ENCODE measurements around the gene CDC42EP4. TPM values are rescaled to one million over a fixed set of nuclear protein-coding genes. Genes with fewer than 3 reads are reported as not detected.

CDC42EP4 gene, protein sequence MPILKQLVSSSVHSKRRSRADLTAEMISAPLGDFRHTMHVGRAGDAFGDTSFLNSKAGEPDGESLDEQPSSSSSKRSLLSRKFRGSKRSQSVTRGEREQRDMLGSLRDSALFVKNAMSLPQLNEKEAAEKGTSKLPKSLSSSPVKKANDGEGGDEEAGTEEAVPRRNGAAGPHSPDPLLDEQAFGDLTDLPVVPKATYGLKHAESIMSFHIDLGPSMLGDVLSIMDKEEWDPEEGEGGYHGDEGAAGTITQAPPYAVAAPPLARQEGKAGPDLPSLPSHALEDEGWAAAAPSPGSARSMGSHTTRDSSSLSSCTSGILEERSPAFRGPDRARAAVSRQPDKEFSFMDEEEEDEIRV
- total RNA-seq: 41.9 and 43.3 TPM in 2 replicates

GRCh38 chr17:73311781-73312641, at the start of gene CDC42EP4:
Gene CDC42EP4, minus strand, starts transcription at chr17:73312001. Its CDS starts 25,501 bp downstream, at chr17:73286500.
- Histone ChIP-seq H3K4me3 (ENCODE audit: low read depth, low read length) (peak within 1 kb of the TSS; percentile 89), H3K36me3 (ENCODE audit: control insufficient read depth, insufficient read depth, low read length) (no peaks in the 10 kb centered on the region), H3K27me3 (ENCODE audit: control insufficient read depth, insufficient read depth, low read length) (no peaks in the 10 kb centered on the region)

GRCh38 chr17:73360961-73361761, 49.4 kb upstream of the CDC42EP4 start:
- Histone ChIP-seq H3K27me3 (ENCODE audit: control insufficient read depth, insufficient read depth, low read length) (peaks cover 4% of the 10 kb centered on the region), H3K4me3 (ENCODE audit: low read depth, low read length) (no peak overlapping the region), H3K36me3 (ENCODE audit: control insufficient read depth, insufficient read depth, low read length) (no peaks in the 10 kb centered on the region)
- TF ChIP-seq, protein P1, sequence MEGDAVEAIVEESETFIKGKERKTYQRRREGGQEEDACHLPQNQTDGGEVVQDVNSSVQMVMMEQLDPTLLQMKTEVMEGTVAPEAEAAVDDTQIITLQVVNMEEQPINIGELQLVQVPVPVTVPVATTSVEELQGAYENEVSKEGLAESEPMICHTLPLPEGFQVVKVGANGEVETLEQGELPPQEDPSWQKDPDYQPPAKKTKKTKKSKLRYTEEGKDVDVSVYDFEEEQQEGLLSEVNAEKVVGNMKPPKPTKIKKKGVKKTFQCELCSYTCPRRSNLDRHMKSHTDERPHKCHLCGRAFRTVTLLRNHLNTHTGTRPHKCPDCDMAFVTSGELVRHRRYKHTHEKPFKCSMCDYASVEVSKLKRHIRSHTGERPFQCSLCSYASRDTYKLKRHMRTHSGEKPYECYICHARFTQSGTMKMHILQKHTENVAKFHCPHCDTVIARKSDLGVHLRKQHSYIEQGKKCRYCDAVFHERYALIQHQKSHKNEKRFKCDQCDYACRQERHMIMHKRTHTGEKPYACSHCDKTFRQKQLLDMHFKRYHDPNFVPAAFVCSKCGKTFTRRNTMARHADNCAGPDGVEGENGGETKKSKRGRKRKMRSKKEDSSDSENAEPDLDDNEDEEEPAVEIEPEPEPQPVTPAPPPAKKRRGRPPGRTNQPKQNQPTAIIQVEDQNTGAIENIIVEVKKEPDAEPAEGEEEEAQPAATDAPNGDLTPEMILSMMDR (IDR thresholded peaks at IDR 0.05; ENCODE audit: insufficient read depth, low read length, poor library complexity, severe bottlenecking): no peak
- DNase-seq (ENCODE audit: low read depth): no peak

More at GRCh38 chr17:73311781-73312641, at the start of gene CDC42EP4:
- peak; percentile 59 for DNase-seq (ENCODE audit: low read depth)
- TF ChIP-seq, protein P1 (IDR thresholded peaks at IDR 0.05; ENCODE audit: insufficient read depth, low read length, poor library complexity, severe bottlenecking): no peak

DNA sequence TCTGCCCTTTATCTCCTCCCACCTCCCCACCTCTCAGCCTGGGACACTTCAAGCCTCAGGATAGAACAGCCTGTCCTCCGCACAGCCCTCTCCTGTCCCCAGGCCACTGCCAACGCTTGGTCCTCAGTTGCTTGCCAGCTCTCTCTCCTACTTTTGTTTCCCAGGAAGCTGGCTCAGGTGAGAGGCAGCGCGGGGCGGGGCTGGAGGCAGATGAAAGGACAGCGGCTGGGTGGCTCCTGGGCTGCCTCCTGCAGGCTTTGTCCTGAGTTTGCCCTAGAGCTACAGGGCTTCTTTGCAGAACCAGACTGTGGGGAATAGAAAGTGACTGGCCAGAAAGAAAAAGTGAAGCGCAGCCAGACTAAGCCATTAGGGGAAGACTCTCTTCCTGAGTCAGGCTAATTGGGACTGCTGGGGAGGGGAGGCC, 48.2 kb upstream of the CDC42EP4 start:
- no peak for DNase-seq (ENCODE audit: low read depth)
- TF ChIP-seq, protein P1 (IDR thresholded peaks at IDR 0.05; ENCODE audit: insufficient read depth, low read length, poor library complexity, severe bottlenecking): no peak
- H3K27me3 ChIP-seq (ENCODE audit: control insufficient read depth, insufficient read depth, low read length): no peaks in the 10 kb centered on the region
- H3K4me3 ChIP-seq (ENCODE audit: low read depth, low read length): no peak overlapping the region
- H3K36me3 ChIP-seq (ENCODE audit: control insufficient read depth, insufficient read depth, low read length): no peaks in the 10 kb centered on the region

- TF ChIP-seq, protein P1 (IDR thresholded peaks at IDR 0.05; ENCODE audit: insufficient read depth, low read length, poor library complexity, severe bottlenecking): no peak
- no peaks in the 10 kb centered on the region for H3K27me3 ChIP-seq (ENCODE audit: control insufficient read depth, insufficient read depth, low read length)
- DNase-seq (ENCODE audit: low read depth): no peak
- H3K36me3 ChIP-seq (ENCODE audit: control insufficient read depth, insufficient read depth, low read length): no peaks in the 10 kb centered on the region
- no peak overlapping the region for H3K4me3 ChIP-seq (ENCODE audit: low read depth, low read length)
These were observed 47.6 kb upstream of the CDC42EP4 start for GRCh38 chr17:73359352-73359751.

DNA sequence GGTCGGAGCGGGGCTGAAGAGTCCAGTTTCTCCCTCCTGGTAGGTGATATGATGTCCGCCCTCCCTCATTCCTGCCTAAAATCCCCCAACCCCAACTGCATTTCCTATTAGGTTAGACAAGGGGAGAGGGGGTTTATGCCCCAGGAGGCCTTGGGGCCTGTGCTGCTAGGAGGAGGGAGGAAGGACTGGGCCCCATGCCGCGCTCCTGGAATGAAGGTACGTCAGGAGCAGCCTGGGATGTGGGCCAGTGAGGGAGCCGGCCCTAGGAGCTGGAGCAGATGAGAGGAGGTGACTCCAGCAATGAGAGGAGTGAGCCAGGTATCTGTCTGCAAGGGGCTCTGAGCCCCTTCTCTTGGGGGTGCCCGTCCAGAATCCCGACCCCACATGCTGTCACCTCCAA, 46.9 kb upstream of the CDC42EP4 start:
- Histone ChIP-seq H3K36me3 (ENCODE audit: control insufficient read depth, insufficient read depth, low read length) (no peaks in the 10 kb centered on the region), H3K27me3 (ENCODE audit: control insufficient read depth, insufficient read depth, low read length) (no peaks in the 10 kb centered on the region), H3K4me3 (ENCODE audit: low read depth, low read length) (no peak overlapping the region)
- DNase-seq (ENCODE audit: low read depth): no peak
- TF ChIP-seq, protein P1 (IDR thresholded peaks at IDR 0.05; ENCODE audit: insufficient read depth, low read length, poor library complexity, severe bottlenecking): no peak
